ENCODE measurements around the gene DIP2C. TPM values are rescaled to one million over a fixed set of nuclear protein-coding genes. Genes with fewer than 3 reads are reported as not detected.

Gene DIP2C
- total and polyA plus RNA-seq, 4 donors, result 6.4 to 40.2 (median 23.8) TPM

DNA sequence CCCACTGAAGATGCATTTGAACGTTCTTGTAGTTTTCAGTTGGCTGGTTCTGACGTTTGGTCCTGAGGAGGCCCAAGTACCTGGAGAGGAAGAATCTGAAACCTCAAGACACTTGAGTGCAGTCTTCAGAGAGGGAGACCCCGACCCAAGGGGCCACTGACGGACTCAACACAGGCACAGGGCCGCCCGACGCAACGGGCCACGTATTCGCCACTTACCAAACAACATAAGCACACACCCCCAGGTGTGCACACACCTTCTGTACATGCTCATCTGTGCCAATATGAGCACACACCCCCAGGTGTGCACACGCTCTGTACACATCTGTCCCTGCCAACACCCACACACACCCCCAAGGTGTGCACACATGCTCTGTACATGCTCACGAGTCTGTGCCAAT is 68.5 kb downstream of the DIP2C start:
- Histone ChIP-seq H3K36me3 (ENCODE audit: control insufficient read depth in 1 of 2, insufficient read depth in 2 of 2, low read length in 1 of 2) (no peaks in the 10 kb centered on the region), H3K27ac (ENCODE audit: low read depth in 1 of 2, low read length in 2 of 2) (no peak overlapping the region), H3K4me3 (ENCODE audit: low read length in 2 of 2) (no peak overlapping the region), H3K4me1 (ENCODE audit: control insufficient read depth in 1 of 2, insufficient read depth in 2 of 2, low read length in 2 of 2) (peaks cover 0 to 2% of the 10 kb centered on the region in 2 donors), H3K27me3 (ENCODE audit: control insufficient read depth in 1 of 2, insufficient read depth in 2 of 2, low read length in 1 of 2) (no peaks in the 10 kb centered on the region), H3K9me3 (ENCODE audit: control insufficient read depth, low read length) (no peaks in the 10 kb centered on the region)
- WGBS, 2 donors, result 91 to 92% methylated on average over 12 of the region's 12 CpGs
- DNase-seq (no peak), ATAC-seq (ENCODE audit: low FRiP score) (no peak)
- intact Hi-C loops (cut with DNase I), result no loop called here

DNA sequence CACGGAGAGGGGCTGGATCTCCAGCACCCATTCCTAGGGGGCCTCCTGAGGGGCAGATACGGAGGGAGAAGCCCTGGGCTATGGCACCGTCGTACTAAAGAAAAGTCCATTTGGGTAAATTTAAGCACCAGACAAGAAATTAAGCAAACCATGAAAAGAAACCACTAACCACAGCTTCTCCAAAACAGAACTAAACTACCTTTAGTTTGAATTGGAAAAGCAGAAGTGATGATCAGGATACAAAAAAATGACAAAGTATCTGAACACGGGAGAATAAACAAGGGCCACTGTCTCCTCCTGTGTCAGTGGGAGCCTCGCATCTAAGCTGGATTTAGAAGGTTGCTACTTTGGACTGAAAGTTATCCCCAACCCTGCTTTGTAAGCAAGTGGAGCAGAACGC is 69.1 kb downstream of the DIP2C start:
- Histone ChIP-seq H3K27ac (ENCODE audit: low read depth in 1 of 2, low read length in 2 of 2) (no peak overlapping the region), H3K9me3 (ENCODE audit: control insufficient read depth, low read length) (no peaks in the 10 kb centered on the region), H3K4me3 (ENCODE audit: low read length in 2 of 2) (no peak overlapping the region), H3K4me1 (ENCODE audit: control insufficient read depth in 1 of 2, insufficient read depth in 2 of 2, low read length in 2 of 2) (peaks cover 0 to 2% of the 10 kb centered on the region in 2 donors), H3K27me3 (ENCODE audit: control insufficient read depth in 1 of 2, insufficient read depth in 2 of 2, low read length in 1 of 2) (no peaks in the 10 kb centered on the region), H3K36me3 (ENCODE audit: control insufficient read depth in 1 of 2, insufficient read depth in 2 of 2, low read length in 1 of 2) (no peaks in the 10 kb centered on the region)
- 94% methylated on average over 7 of the region's 7 CpGs for WGBS, 2 donors
- ATAC-seq (ENCODE audit: low FRiP score) (no peak), DNase-seq (peak in 1 of 2 donors; percentile 4)
- intact Hi-C loops (cut with DNase I), result no loop called here

GRCh38 chr10:619710-620109 is 69.8 kb downstream of the DIP2C start:
- DNase-seq (peak in 1 of 2 donors; percentile 18), ATAC-seq (ENCODE audit: low FRiP score) (no peak)

GRCh38 chr10:618229-618989 is 71.1 kb downstream of the DIP2C start:
- Histone ChIP-seq H3K4me1 (ENCODE audit: control insufficient read depth in 1 of 2, insufficient read depth in 2 of 2, low read length in 2 of 2) (peaks cover 0 to 4% of the 10 kb centered on the region in 2 donors), H3K36me3 (ENCODE audit: control insufficient read depth in 1 of 2, insufficient read depth in 2 of 2, low read length in 1 of 2) (no peaks in the 10 kb centered on the region), H3K4me3 (ENCODE audit: low read length in 2 of 2) (no peak overlapping the region), H3K27ac (ENCODE audit: low read depth in 1 of 2, low read length in 2 of 2) (peak overlapping the region in 1 of 2 donors; percentile 29), H3K27me3 (ENCODE audit: control insufficient read depth in 1 of 2, insufficient read depth in 2 of 2, low read length in 1 of 2) (no peaks in the 10 kb centered on the region), H3K9me3 (ENCODE audit: control insufficient read depth, low read length) (no peaks in the 10 kb centered on the region)
- ATAC-seq (ENCODE audit: low FRiP score), result no peak
- peak; percentile 43 to 76 for DNase-seq
- WGBS, 2 donors, result 12 to 16% methylated on average over 22 of the region's 22 CpGs
- intact Hi-C loops (cut with DNase I), result no loop called here

More at GRCh38 chr10:619710-620109, 69.8 kb downstream of the DIP2C start:
- Histone ChIP-seq H3K36me3 (ENCODE audit: control insufficient read depth in 1 of 2, insufficient read depth in 2 of 2, low read length in 1 of 2) (no peaks in the 10 kb centered on the region), H3K4me3 (ENCODE audit: low read length in 2 of 2) (no peak overlapping the region), H3K27me3 (ENCODE audit: control insufficient read depth in 1 of 2, insufficient read depth in 2 of 2, low read length in 1 of 2) (no peaks in the 10 kb centered on the region), H3K4me1 (ENCODE audit: control insufficient read depth in 1 of 2, insufficient read depth in 2 of 2, low read length in 2 of 2) (peaks cover 0 to 2% of the 10 kb centered on the region in 2 donors), H3K27ac (ENCODE audit: low read depth in 1 of 2, low read length in 2 of 2) (no peak overlapping the region), H3K9me3 (ENCODE audit: control insufficient read depth, low read length) (no peaks in the 10 kb centered on the region)
- intact Hi-C loops (cut with DNase I), result no loop called here
- 95 to 96% methylated on average over 12 of the region's 12 CpGs for WGBS, 2 donors

GRCh38 chr10:617471-617870 is 72.0 kb downstream of the DIP2C start:
- no peak for ATAC-seq (ENCODE audit: low FRiP score)
- peaks cover 2 to 4% of the 10 kb centered on the region in 2 donors for H3K4me1 ChIP-seq (ENCODE audit: control insufficient read depth in 1 of 2, insufficient read depth in 2 of 2, low read length in 2 of 2)

DNA sequence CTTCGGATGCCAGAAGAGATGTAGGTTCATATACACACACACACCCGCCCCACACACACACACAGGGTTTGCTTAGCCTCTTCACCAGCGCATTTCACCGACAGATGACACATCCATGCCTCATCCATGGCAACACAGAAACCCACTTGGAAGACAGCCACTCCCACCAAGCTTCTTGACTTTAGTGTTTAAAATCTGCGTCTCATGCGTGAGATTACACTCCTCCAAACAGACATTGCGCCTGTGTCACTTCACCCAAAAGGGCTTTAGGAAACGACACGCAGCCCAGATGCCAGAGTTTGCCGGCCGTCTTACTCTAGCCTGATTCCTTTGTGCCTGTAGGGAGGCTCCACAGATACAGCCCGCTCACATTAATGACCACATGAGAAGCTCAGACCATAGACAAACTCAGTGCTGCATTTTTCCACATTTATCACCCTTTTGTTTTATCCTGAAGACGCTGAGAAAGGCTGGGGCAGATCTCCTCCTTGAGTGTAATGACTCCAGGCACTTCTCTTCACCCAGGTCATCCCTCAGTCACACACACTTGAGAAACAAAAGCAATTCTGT is 73.8 kb downstream of the DIP2C start:
- no peaks in the 10 kb centered on the region for H3K9me3 ChIP-seq (ENCODE audit: control insufficient read depth, low read length)
- H3K4me3 ChIP-seq (ENCODE audit: low read length in 2 of 2), result no peak overlapping the region
- intact Hi-C loops (cut with DNase I), result no loop called here
- H3K27me3 ChIP-seq (ENCODE audit: control insufficient read depth in 1 of 2, insufficient read depth in 2 of 2, low read length in 1 of 2), result no peaks in the 10 kb centered on the region
- no peak overlapping the region for H3K27ac ChIP-seq (ENCODE audit: low read depth in 1 of 2, low read length in 2 of 2)
- 95 to 96% methylated on average over 13 of the region's 13 CpGs for WGBS, 2 donors
- peak; percentile 14 to 36 for DNase-seq
- H3K4me1 ChIP-seq (ENCODE audit: control insufficient read depth in 1 of 2, insufficient read depth in 2 of 2, low read length in 2 of 2), result peaks cover 2 to 4% of the 10 kb centered on the region in 2 donors
- H3K36me3 ChIP-seq (ENCODE audit: control insufficient read depth in 1 of 2, insufficient read depth in 2 of 2, low read length in 1 of 2), result no peaks in the 10 kb centered on the region
- ATAC-seq (ENCODE audit: low FRiP score), result no peak

More at GRCh38 chr10:617471-617870, 72.0 kb downstream of the DIP2C start:
- H3K4me3 ChIP-seq (ENCODE audit: low read length in 2 of 2), result no peak overlapping the region
- no peaks in the 10 kb centered on the region for H3K36me3 ChIP-seq (ENCODE audit: control insufficient read depth in 1 of 2, insufficient read depth in 2 of 2, low read length in 1 of 2)
- DNase-seq, result peak; percentile 15 to 67
- no peaks in the 10 kb centered on the region for H3K9me3 ChIP-seq (ENCODE audit: control insufficient read depth, low read length)
- no peak overlapping the region for H3K27ac ChIP-seq (ENCODE audit: low read depth in 1 of 2, low read length in 2 of 2)
- intact Hi-C loops (cut with DNase I), result no loop called here
- 96% methylated on average over 10 of the region's 10 CpGs for WGBS, 2 donors
- H3K27me3 ChIP-seq (ENCODE audit: control insufficient read depth in 1 of 2, insufficient read depth in 2 of 2, low read length in 1 of 2), result no peaks in the 10 kb centered on the region

DNA sequence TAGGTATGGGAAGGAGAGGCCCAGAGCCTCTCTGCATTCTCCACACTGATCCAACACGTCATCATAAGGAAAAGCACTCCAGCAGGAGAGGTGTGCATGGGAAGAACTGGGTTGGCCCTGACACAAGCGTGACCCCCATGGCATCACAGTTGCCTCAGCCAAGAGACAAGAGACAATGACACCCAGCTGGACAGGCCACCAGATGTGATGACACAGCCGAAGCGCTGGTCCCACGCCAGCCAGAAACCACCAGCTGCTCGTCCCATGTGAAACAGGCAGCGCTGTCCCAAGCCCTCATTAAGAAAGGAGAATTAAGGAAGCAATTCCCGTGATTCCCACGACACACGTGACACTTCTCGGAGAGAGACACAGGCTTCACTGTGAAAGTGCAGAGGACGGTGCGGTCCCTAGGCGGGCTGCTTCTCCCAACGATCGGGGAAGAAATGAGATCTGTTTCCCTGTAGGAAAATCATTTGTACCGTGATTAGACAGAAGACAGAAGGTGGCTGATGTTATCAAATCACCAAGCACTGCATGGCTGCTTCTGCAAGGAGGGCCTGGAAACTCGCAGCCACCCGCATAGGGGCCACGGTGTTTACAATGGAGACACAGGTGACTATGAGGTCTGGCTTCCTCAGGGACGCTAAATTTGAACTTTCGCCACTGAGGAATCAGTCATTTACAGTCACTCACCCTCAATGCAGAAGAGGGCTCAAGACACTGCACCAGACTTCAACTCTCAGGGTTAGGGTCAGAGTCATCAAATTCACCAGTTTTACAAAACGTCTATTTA is 74.5 kb downstream of the DIP2C start:
- Histone ChIP-seq H3K4me3 (ENCODE audit: low read length in 2 of 2) (no peak overlapping the region), H3K27me3 (ENCODE audit: control insufficient read depth in 1 of 2, insufficient read depth in 2 of 2, low read length in 1 of 2) (no peaks in the 10 kb centered on the region), H3K36me3 (ENCODE audit: control insufficient read depth in 1 of 2, insufficient read depth in 2 of 2, low read length in 1 of 2) (no peaks in the 10 kb centered on the region), H3K4me1 (ENCODE audit: control insufficient read depth in 1 of 2, insufficient read depth in 2 of 2, low read length in 2 of 2) (peaks cover 2 to 4% of the 10 kb centered on the region in 2 donors), H3K27ac (ENCODE audit: low read depth in 1 of 2, low read length in 2 of 2) (no peak overlapping the region), H3K9me3 (ENCODE audit: control insufficient read depth, low read length) (no peaks in the 10 kb centered on the region)
- DNase-seq (peak; percentile 16 to 45), ATAC-seq (ENCODE audit: low FRiP score) (no peak)
- WGBS, 2 donors, result 95% methylated on average over 23 of the region's 23 CpGs
- intact Hi-C loops (cut with DNase I), result loop anchor here in 1 of 2 donors (5.0 kb wide), 1 partner anchor 67 kb away; no protein-coding TSS in a partner anchor

DNA sequence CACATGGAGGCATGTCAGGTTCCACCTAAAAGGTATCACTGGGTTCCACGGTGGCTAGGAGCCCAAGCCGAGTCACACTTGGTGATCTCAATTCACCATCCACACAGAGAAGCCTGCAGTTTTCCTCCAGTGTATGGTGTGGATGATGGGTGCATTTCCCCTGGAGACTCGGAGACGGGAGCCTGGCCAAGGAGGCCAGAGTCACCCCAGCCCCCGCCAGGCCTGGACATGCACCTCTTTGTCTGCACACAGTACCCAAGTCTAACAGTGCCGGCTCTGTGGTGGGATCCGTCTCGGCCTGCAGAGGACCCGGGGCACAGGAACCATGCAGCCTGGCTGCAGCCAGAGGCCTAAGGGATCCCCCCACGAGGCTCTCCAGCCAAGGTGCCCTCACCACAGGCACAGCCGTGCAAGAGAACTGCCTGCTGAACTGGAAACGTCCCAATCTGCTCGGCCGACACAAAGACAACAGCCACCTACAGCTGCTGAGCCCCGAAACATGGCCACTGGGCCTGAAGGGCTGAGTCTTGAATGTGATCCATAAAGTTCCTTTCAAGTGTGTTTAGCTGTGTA is 75.2 kb downstream of the DIP2C start:
- peaks cover 2 to 4% of the 10 kb centered on the region in 2 donors for H3K4me1 ChIP-seq (ENCODE audit: control insufficient read depth in 1 of 2, insufficient read depth in 2 of 2, low read length in 2 of 2)
- no peak overlapping the region for H3K27ac ChIP-seq (ENCODE audit: low read depth in 1 of 2, low read length in 2 of 2)
- WGBS, 2 donors, result 68 to 74% methylated on average over 15 of the region's 15 CpGs
- no peak for ATAC-seq (ENCODE audit: low FRiP score)
- H3K36me3 ChIP-seq (ENCODE audit: control insufficient read depth in 1 of 2, insufficient read depth in 2 of 2, low read length in 1 of 2), result no peaks in the 10 kb centered on the region
- H3K27me3 ChIP-seq (ENCODE audit: control insufficient read depth in 1 of 2, insufficient read depth in 2 of 2, low read length in 1 of 2), result no peaks in the 10 kb centered on the region
- intact Hi-C loops (cut with DNase I), result loop anchor here in 1 of 2 donors (5.0 kb wide), 1 partner anchor 68 kb away; no protein-coding TSS in a partner anchor
- DNase-seq, result peak; percentile 39 to 73
- no peak overlapping the region for H3K4me3 ChIP-seq (ENCODE audit: low read length in 2 of 2)
- H3K9me3 ChIP-seq (ENCODE audit: control insufficient read depth, low read length), result no peaks in the 10 kb centered on the region
